SK-N-MC (cell line): ENCODE data around the gene ITGA4.

ENCODE experiments used
- EZH2 ChIP-seq: fragments of 200-600 bp; sonication (generic); IDR thresholded peaks from one replicate; pipeline ENCODE4 v1.6.1; 2017; ENCODE audit warnings: antibody characterized with exemption
- POLR2AphosphoS5 ChIP-seq: IDR thresholded peaks from 2 replicates; pipeline ENCODE4 v1.6.1; 2012; ENCODE audit warnings: mild to moderate bottlenecking, low read depth, low read length, borderline replicate concordance

- TF ChIP-seq POLR2AphosphoS5, result no peak
- TF ChIP-seq EZH2, result no peak
Observed at GRCh38 chr2:181516992-181517391, 59.8 kb downstream of the ITGA4 start.
